Panc1 (cell line): ENCODE data around the gene IRF8. TPM values are rescaled to one million over a fixed set of nuclear protein-coding genes. Genes with fewer than 3 reads are reported as not detected.

Experiments
- ATAC-seq: fragments of 200-7000 bp; cut with Tn5 transposase; 2 replicates; pipeline ENCODE4 v1.9.1; 2020; ENCODE audit warnings: mild to moderate bottlenecking, moderate library complexity
- BruUV-seq: library from RNA; stranded (reverse); fragments of 400-500 nt; replicated peaks from 2 replicates; lab custom pipeline; 2021; lab: Mats Ljungman, UMichigan
- CTCF ChIA-PET: fragments of 300-600 bp; sonication (Branson Sonifier 250); formaldehyde crosslinking; loops from one replicate; lab custom pipeline; 2022; ENCODE audit warnings: antibody characterized with exemption; lab: Charles Lee
- POLR2A ChIA-PET: fragments of 300-600 bp; sonication (Branson Sonifier 250); formaldehyde crosslinking; loops from one replicate; lab custom pipeline; 2022; ENCODE audit warnings: antibody characterized with exemption; lab: Charles Lee
- DNase-seq: peaks from one replicate; pipeline ENCODE4 v3.0.0-alpha.2; 2010; ENCODE audit warnings: low read depth, low spot score
- H3K27ac ChIP-seq: 2 replicates; pipeline ENCODE4 v1.5.1; 2011; ENCODE audit warnings: mild to moderate bottlenecking, low read length, inconsistent platforms
- H3K27me3 ChIP-seq: fragments of 200-500 bp; sonication (Bioruptor generic); 2 replicates; pipeline ENCODE4 v1.6.0; 2014; ENCODE audit warnings: low read length, inconsistent platforms; ENCODE audit not compliant: control insufficient read depth, insufficient read depth
- H3K36me3 ChIP-seq: fragments of 200-500 bp; sonication (Bioruptor generic); 2 replicates; pipeline ENCODE4 v1.5.1; 2014; ENCODE audit warnings: inconsistent platforms, mild to moderate bottlenecking, low read length, moderate library complexity; ENCODE audit not compliant: control insufficient read depth, insufficient read depth
- H3K4me1 ChIP-seq: 2 replicates; pipeline ENCODE4 v1.5.1; 2011; ENCODE audit warnings: inconsistent platforms, mild to moderate bottlenecking, low read length, moderate library complexity; ENCODE audit not compliant: control insufficient read depth, insufficient read depth
- H3K4me3 ChIP-seq, 2 experiments: 2 replicates each; pipeline ENCODE4 v1.5.1; 2011 to 2012; ENCODE audit warnings: low read depth in 2 of 2, low read length in 2 of 2, mild to moderate bottlenecking in 2 of 2, inconsistent platforms in 1 of 2, moderate library complexity in 1 of 2
- H3K9me3 ChIP-seq: fragments of 200-500 bp; sonication (Bioruptor generic); 2 replicates; pipeline ENCODE4 v1.5.1; 2014; ENCODE audit warnings: low read depth, mild to moderate bottlenecking, inconsistent platforms, low read length, moderate library complexity; ENCODE audit not compliant: control insufficient read depth, insufficient read depth
- POLR2AphosphoS5 ChIP-seq: IDR thresholded peaks from 2 replicates; pipeline ENCODE4 v1.6.1; 2012; ENCODE audit warnings: mild to moderate bottlenecking, low read depth, low read length, moderate library complexity
- SIN3A ChIP-seq: IDR thresholded peaks from 2 replicates; pipeline ENCODE4 v1.6.1; 2012; ENCODE audit warnings: low read depth, mild to moderate bottlenecking, low read length, moderate library complexity, borderline replicate concordance; ENCODE audit not compliant: insufficient read depth
- TCF7L2 ChIP-seq: IDR thresholded peaks from 2 replicates; pipeline ENCODE4 v1.6.1; 2011; ENCODE audit warnings: mild to moderate bottlenecking, low read depth, low read length, inconsistent platforms
- in situ Hi-C: cut with HindIII; loops from 2 replicates; pipeline ENCODE4 v1.10.0; 2016; ENCODE audit warnings: low sequenced_read_pairs, low pct_unique_long_range_greater_than_20kb
- intact Hi-C: fragments of 100-400 bp; cut with micrococcal nuclease; formaldehyde crosslinking; loops from one replicate; pipeline ENCODE4 v1.10.0; 2022; ENCODE audit not compliant: unreplicated experiment
- total RNA-seq: library from RNA; stranded (reverse); gene quantifications from one replicate; pipeline ENCODE4 v1.2.1, GENCODE V29; 2021; ENCODE audit not compliant: unreplicated experiment
- TF ChIP-seq, protein P1 (sequence below): fragments of 450-650 bp; IDR thresholded peaks from 2 replicates; pipeline ENCODE4 v1.5.1; 2017; ENCODE audit warnings: mild to moderate bottlenecking
- TF ChIP-seq, protein P2 (sequence below), 2 experiments: IDR thresholded peaks; 2 replicates each; pipeline ENCODE4 v1.6.1; 2011 to 2012; ENCODE audit warnings: low read depth in 2 of 2, control low read depth in 1 of 2, low read length in 1 of 2, mild to moderate bottlenecking in 1 of 2, moderate library complexity in 1 of 2; ENCODE audit not compliant: insufficient read depth in 1 of 2

Gene IRF8
- total RNA-seq, 1 experiment from 2014 or later = 0.62 TPM

DNA sequence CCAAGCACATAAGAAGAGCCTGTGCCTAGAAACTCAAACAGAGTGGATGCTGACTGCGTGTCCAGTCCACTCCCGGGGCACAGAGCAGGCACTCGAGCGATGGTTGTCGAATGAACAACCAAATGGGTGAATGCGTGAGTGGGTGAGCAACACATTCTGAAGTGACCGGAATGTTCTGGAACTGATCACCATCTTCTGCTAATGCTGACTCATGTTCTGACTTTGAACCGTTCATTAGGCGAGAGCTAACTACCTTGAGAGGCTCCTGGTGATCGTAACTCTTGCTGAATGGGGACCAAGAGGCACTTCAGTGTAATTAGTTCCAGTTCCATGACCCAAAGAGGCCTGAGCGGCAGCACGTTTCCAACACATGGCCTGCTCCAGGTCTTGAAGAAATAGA lies 37.9 kb downstream of the IRF8 start:
- no peaks in the 10 kb centered on the region for H3K9me3 ChIP-seq
- H3K4me3 ChIP-seq = no peak overlapping the region
- no peak for TF ChIP-seq POLR2AphosphoS5
- no peak for TF ChIP-seq TCF7L2
- no peak for TF ChIP-seq SIN3A
- TF ChIP-seq, protein P1, sequence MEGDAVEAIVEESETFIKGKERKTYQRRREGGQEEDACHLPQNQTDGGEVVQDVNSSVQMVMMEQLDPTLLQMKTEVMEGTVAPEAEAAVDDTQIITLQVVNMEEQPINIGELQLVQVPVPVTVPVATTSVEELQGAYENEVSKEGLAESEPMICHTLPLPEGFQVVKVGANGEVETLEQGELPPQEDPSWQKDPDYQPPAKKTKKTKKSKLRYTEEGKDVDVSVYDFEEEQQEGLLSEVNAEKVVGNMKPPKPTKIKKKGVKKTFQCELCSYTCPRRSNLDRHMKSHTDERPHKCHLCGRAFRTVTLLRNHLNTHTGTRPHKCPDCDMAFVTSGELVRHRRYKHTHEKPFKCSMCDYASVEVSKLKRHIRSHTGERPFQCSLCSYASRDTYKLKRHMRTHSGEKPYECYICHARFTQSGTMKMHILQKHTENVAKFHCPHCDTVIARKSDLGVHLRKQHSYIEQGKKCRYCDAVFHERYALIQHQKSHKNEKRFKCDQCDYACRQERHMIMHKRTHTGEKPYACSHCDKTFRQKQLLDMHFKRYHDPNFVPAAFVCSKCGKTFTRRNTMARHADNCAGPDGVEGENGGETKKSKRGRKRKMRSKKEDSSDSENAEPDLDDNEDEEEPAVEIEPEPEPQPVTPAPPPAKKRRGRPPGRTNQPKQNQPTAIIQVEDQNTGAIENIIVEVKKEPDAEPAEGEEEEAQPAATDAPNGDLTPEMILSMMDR = no peak
- TF ChIP-seq, protein P2, sequence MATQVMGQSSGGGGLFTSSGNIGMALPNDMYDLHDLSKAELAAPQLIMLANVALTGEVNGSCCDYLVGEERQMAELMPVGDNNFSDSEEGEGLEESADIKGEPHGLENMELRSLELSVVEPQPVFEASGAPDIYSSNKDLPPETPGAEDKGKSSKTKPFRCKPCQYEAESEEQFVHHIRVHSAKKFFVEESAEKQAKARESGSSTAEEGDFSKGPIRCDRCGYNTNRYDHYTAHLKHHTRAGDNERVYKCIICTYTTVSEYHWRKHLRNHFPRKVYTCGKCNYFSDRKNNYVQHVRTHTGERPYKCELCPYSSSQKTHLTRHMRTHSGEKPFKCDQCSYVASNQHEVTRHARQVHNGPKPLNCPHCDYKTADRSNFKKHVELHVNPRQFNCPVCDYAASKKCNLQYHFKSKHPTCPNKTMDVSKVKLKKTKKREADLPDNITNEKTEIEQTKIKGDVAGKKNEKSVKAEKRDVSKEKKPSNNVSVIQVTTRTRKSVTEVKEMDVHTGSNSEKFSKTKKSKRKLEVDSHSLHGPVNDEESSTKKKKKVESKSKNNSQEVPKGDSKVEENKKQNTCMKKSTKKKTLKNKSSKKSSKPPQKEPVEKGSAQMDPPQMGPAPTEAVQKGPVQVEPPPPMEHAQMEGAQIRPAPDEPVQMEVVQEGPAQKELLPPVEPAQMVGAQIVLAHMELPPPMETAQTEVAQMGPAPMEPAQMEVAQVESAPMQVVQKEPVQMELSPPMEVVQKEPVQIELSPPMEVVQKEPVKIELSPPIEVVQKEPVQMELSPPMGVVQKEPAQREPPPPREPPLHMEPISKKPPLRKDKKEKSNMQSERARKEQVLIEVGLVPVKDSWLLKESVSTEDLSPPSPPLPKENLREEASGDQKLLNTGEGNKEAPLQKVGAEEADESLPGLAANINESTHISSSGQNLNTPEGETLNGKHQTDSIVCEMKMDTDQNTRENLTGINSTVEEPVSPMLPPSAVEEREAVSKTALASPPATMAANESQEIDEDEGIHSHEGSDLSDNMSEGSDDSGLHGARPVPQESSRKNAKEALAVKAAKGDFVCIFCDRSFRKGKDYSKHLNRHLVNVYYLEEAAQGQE (IDR thresholded peaks at IDR 0.05; ENCODE audit: insufficient read depth in 1 of 2, low read depth in 2 of 2, low read length in 1 of 2) = no peak
- no peak for DNase-seq
- H3K27me3 ChIP-seq = peaks cover 2% of the 10 kb centered on the region; the same call in 1 of the 2 replicates
- ChIA-PET POLR2A (no interaction called here), CTCF (no interaction called here)
- intact Hi-C loops (no loop called here), in situ Hi-C loops (no loop called here)
- no TSS peak for BruUV-seq
- ATAC-seq = no peak
- no peaks in the 10 kb centered on the region for H3K4me1 ChIP-seq
- no peak overlapping the region for H3K27ac ChIP-seq
- no peaks in the 10 kb centered on the region for H3K36me3 ChIP-seq

DNA sequence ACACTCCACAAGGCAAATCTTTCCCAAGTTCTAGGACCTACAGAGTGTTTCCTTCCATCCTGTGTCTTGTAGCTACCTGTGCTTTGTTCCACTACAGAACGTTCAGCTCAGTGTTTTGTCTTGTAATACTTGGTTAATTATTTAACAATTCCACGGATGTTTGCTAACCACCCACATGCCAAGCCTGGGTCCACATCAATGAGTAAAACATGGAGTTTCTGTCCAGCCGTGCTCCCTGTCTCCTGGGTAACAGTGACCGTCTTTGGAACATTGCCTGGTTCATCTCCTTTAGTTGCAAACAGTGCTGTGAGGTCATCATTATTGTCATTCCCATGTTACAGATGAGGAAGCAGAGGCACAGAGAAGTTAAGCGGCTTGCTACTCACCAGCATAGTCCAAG lies 41.3 kb downstream of the IRF8 start:
- H3K27ac ChIP-seq = no peak overlapping the region

More for the DNA sequence above, 41.3 kb downstream of the IRF8 start:
- H3K4me3 ChIP-seq = no peak overlapping the region
- DNase-seq (no peak), ATAC-seq (no peak)
- CTCF ChIA-PET = no interaction called here
- TF ChIP-seq, protein P2 (IDR thresholded peaks at IDR 0.05; ENCODE audit: insufficient read depth in 1 of 2, low read depth in 2 of 2, low read length in 1 of 2) = no peak
- TF ChIP-seq POLR2AphosphoS5 = no peak
- TF ChIP-seq, protein P1 = no peak
- no peak for TF ChIP-seq TCF7L2
- H3K9me3 ChIP-seq = no peaks in the 10 kb centered on the region
- POLR2A ChIA-PET = no interaction called here
- no peaks in the 10 kb centered on the region for H3K36me3 ChIP-seq
- no TSS peak for BruUV-seq
- in situ Hi-C loops = no loop called here
- H3K27me3 ChIP-seq = peaks cover 2% of the 10 kb centered on the region; the same call in 1 of the 2 replicates
- intact Hi-C loops = no loop called here
- H3K4me1 ChIP-seq = no peaks in the 10 kb centered on the region
